Measurements from ENCODE around the gene FRMD4A.
"Not testable (repeated sequence)": the region's sequence is repeated elsewhere in the genome, so short reads cannot be mapped to it uniquely, and the experiment has no call there.

The FRMD4A gene

GRCh38 chr10:13728898-13729535, 601.7 kb downstream of the FRMD4A start:
- DNase-seq = no peak

- DNase-seq = no peak
Observed at GRCh38 chr10:13725594-13725993, 605.1 kb downstream of the FRMD4A start.

GRCh38 chr10:13724484-13724883, 606.2 kb downstream of the FRMD4A start:
- DNase-seq = no peak

- no peak for DNase-seq
Observed at GRCh38 chr10:13722747-13723653, 607.7 kb downstream of the FRMD4A start.

DNA sequence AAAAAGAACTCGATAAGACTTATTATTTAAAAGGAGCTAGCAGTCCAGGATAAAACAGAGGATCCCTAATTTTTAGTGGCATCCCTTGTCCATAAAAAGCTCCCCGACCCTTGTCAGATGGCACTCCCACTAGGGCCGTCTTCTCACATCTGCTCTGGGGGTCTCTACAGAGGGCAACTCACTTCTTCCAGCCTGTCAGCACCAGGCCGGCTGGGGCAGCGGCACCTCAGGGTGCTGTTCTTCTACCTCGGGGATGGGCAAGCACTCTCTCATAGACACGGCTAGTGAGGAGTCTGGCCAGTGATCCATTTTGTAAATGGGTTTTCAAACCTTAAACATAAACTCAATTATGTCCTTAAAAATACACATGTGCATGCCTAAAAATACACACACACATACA, 609.2 kb downstream of the FRMD4A start:
- no peak for DNase-seq

DNA sequence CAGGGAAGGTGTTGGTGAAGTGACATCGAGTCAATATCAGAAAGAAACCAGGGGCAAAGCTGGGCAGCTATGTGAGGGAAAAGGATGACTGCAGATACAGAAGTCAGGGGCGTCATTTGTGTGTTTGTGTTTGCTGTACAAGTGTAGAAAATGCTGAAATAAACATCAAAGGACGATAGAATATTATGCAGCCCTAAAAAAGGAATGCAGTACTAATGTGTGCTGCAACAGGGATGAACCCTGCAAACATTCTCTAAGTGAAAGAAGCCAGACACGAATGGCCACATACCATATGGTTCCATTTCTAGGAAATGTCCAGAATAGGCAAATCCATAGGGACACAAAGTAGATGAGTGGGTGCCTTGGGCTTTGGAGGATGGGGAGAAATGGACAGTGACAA, 610.0 kb downstream of the FRMD4A start:
- no peak for DNase-seq

DNA sequence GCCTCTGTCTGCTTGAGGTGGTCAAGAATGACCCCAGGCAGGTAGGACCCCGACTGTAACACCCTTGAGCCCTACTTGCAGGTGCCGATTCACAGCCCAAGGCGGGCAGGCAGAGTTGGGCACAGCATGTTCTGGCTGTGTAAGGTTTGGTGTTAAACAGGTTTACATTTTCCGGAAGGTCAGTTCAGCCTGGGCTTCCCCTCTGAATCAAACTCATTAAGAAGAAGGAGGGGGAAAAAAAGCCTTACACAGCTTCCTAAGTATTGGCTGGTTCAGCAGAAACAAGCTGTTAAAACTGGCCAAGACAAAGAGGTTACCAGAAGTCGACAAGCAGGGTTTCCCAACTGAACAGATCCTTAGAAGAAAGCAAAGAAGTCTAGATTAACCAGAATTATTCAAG, 611.3 kb downstream of the FRMD4A start:
- no peak for DNase-seq

GRCh38 chr10:13718820-13719219, 611.9 kb downstream of the FRMD4A start:
- no peak for DNase-seq

- peak; percentile 15 for DNase-seq
Observed at GRCh38 chr10:13717936-13718772, 612.6 kb downstream of the FRMD4A start.

GRCh38 chr10:13717571-13717935, 613.2 kb downstream of the FRMD4A start:
- DNase-seq = no peak

GRCh38 chr10:13716081-13717071, 614.3 kb downstream of the FRMD4A start:
- no peak for DNase-seq

DNA sequence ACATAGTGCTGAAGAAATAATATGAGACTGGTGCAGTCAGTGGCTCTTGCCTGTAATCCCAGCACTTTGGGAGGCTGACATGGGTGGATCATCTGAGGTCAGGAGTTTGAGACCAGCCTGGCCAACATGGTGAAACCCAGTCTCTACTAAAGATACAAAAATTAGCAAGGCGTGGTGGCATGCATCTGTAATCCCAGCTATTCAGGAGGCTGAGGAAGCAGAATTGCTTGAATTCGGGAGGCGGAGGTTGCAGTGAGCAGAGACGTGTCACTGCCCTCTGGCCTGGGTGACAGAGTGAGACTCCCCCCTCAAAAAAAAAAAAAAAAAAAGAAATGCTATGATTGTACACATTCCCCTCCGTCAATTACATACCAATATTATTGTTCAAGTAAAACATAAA, 615.1 kb downstream of the FRMD4A start:
- not testable (repeated sequence) for DNase-seq

- no peak for DNase-seq
Observed at GRCh38 chr10:13715100-13715499, 615.6 kb downstream of the FRMD4A start.

- DNase-seq = no peak
Observed at GRCh38 chr10:13712837-13713581, 617.7 kb downstream of the FRMD4A start.

DNA sequence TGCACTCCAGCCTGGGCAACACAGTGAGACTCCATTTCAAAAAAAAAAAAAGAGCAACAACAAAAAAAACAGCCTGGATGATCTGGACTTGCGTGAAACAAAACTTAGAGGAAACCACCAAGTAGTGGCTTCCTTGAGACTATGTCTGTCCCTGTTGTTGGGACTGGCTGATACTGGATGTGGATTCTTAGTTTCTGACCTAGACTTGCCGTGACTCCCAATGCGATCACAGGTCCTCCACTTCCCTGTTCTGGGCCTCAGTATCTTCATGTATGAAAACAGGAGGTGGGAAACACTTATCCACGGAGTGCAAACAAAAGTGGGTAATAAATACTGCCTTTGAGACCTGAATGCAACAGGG, 618.3 kb downstream of the FRMD4A start:
- DNase-seq = no peak

DNA sequence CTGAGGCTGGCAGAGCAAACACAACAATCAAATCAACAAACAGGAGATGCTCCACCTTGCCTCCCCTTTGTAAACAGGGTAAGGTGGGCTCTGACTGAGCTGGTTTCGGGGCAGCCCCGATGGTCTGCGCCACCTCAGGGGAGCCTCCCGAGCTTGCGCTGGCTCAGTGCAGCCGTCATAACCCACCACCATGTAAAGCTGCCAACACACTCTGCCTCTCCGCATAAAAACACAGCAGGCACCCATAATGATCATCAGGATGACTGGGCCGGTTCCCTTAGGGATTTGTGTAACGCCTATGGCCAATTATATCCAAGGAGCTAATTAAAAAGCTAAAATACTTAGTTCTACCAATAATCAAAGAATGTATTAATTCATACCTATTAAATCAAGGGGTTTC, 619.4 kb downstream of the FRMD4A start:
- DNase-seq = no peak

- DNase-seq = no peak
Observed at GRCh38 chr10:13709931-13710650, 620.6 kb downstream of the FRMD4A start.

DNA sequence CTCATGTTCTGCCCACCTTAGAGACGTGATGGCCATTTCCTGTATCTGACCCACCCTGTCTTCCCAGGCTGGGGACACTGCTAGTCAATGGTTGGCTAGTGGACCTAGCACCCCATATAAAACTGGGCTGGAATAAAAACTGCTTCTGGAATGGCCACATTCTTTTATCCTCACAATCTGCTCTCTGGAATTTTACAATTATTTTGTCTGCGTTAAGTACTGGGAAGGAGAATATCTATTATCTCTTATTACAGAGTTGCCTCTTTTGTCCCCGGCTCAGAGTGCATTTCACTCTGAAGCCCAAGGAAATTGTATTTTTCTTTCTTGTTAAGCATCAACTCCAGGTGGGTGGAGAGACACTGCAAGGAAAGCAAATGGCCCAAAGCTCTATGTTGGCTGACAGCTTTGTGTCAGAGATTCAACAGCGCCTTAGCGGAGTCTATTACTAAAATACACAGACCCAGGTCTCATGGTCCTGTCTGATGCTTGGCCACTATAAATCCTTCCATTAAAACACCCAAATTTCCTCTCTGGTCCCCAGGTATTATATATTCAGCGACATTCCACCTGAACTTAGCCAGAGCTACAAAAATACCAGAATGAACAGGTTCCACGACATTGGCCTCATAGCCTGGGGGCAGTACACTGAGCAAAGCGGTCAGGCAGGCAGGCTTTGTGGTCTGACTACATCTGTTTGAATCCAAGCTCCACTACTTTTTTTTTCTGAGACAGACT, 622.3 kb downstream of the FRMD4A start:
- DNase-seq = no peak

DNA sequence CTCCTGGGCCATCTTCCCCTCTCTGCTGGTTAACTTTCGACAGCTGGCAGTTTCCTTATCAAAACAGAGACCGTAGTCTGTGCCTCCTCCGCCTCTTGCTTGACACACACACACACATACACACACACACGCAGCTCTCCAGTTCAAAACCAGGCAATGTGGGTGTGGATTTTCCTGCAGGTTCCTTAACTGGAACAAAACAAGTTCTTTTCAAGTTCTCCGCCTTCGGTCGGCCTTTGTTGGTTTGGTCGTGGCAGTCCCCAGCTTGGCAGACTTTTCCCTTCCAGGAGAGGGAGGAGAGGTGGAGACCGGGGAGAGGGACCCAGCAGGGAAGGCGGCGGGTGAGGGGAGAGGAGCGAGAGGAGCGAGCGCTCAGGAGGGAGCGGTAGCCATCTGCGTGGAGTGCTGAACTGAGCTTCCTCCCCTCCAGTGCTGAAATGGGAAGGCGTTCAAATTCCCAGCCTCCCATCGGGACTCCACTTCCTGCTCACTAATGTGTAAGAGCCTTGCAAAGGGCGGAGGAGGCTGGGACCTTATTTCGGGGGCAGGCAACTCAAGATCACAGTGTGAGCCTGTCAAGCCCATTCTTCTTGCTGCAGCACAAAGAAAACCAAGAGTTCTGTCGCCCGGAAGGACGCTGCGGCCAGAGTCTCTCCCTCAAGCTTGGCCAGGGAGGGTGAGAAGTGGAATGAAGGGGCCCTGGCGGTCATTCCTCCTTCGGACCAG, 623.4 kb downstream of the FRMD4A start:
- no peak for DNase-seq
